Heart left ventricle (tissue), 16 donors: Measurements from ENCODE around the gene CSF1R. TPM values are rescaled to one million over a fixed set of nuclear protein-coding genes. Genes with fewer than 3 reads are reported as not detected.

Experiments used
- ATAC-seq, 4 donors: fragments of 200-7000 bp; cut with Tn5 transposase; one replicate each; pipeline ENCODE4 v1.9.1; 2020 to 2022; ENCODE audit warnings: moderate library complexity in 4 of 4, mild to moderate bottlenecking in 3 of 4, moderate number of reproducible peaks in 1 of 4
- DNase-seq, 5 donors: peaks; one replicate each; pipeline ENCODE4 v3.0.0-alpha.2; 2020
- H3K27ac ChIP-seq, 12 donors: fragments of 200-600 bp; sonication (generic) in 4 of 12; one replicate each; pipeline versions ENCODE4 v1.5.0 to v1.8.0; 2016 to 2022; ENCODE audit warnings: mild to moderate bottlenecking in 2 of 12
- H3K27me3 ChIP-seq, 9 donors: fragments of 200-600 bp; sonication (generic) in 2 of 9; one replicate each; pipeline versions ENCODE4 v1.5.1 to v1.8.0; 2016 to 2022; ENCODE audit warnings: mild to moderate bottlenecking in 3 of 9
- H3K36me3 ChIP-seq, 9 donors: fragments of 200-600 bp; sonication (generic) in 2 of 9; one replicate each; pipeline versions ENCODE4 v1.5.0 to v1.8.0; 2018 to 2022; ENCODE audit warnings: mild to moderate bottlenecking in 2 of 9
- H3K4me1 ChIP-seq, 12 donors: fragments of 200-600 bp; sonication (generic) in 4 of 12; one replicate each; pipeline versions ENCODE4 v1.5.0 to v1.8.0; 2016 to 2022; ENCODE audit warnings: mild to moderate bottlenecking in 3 of 12
- H3K4me3 ChIP-seq, 12 donors: fragments of 200-600 bp; sonication (generic) in 4 of 12; one replicate each; pipeline versions ENCODE4 v1.5.0 to v1.8.0; 2017 to 2022; ENCODE audit warnings: mild to moderate bottlenecking in 9 of 12, moderate library complexity in 4 of 12
- H3K9me3 ChIP-seq, 12 donors: fragments of 200-600 bp; sonication (generic) in 4 of 12; one replicate each; pipeline versions ENCODE4 v1.5.0 to v1.8.0; 2016 to 2022; ENCODE audit warnings: mild to moderate bottlenecking in 1 of 12
- CTCF ChIP-seq, 12 donors: fragments of 200-600 bp; sonication (generic) in 4 of 12; IDR thresholded peaks; one replicate each; pipeline versions ENCODE4 v1.5.0 to v1.8.0; 2018 to 2022; ENCODE audit warnings: antibody characterized with exemption in 12 of 12, mild to moderate bottlenecking in 5 of 12
- POLR2A ChIP-seq, 2 donors: fragments of 450-650 bp; IDR thresholded peaks; one replicate each; pipeline ENCODE4 v1.6.1; 2017; ENCODE audit warnings: antibody characterized with exemption in 2 of 2, mild to moderate bottlenecking in 2 of 2, moderate library complexity in 2 of 2
- WGBS, 4 donors: extraction: QIAGEN DNeasy Blood & Tissue Kit in 2 of 4; methylation state at CpG; one replicate each; pipeline versions ENCODE4 v1.1.5 to v1.1.7; 2013 to 2018; 5-methylcytosine and 5-hydroxymethylcytosine counted together
- intact Hi-C, 10 donors: fragments of 100-400 bp; cut with DNase I; formaldehyde crosslinking; loops; one replicate each; pipeline versions ENCODE4 v1.11.1 to v1.14.2; 2022
- polyA plus RNA-seq, 2 donors: library from polyadenylated mRNA; stranded (reverse); fragments of 200-250 nt; gene quantifications; one replicate each; pipeline ENCODE4 v1.2.3, GENCODE V29; 2013
- total RNA-seq, 9 donors: library from RNA; depleted of rRNA in 2 of 9; stranded (reverse); fragments of >200 nt in 2 of 9; fragmentation: NEBNext Ultra II Directional in 3 of 9; extraction: Animal tissue kit (Norgen Biotek cat#: 25700) in 3 of 9; gene quantifications; one replicate each; pipeline versions ENCODE4 v1.1.0 to v1.2.4, GENCODE V29; 2016 to 2023
- donor health status: ischemic (EF 13 %, LVEDD 7.1; RV severe dilation, severe dysfunction).
- donor health status: healthy with polysubstance abuse.
- donor health status: DM: no; HTN: yes; CAD: no.
- donor health status: DM: no; HTN: no; CAD: no.
- donor health status: ischemic (EF 25% LVEDD 6.9; RV normal size, moderate dysfunction).
- donor health status: ischemic (EF 25% LVEDD 5.7; RV mildly dilated, moderate dysfunction).
- donor health status: healthy.
- donor health status: DM: yes; HTN: yes; CAD: no.
- donor health status: ischemic (EF 35%, LVEDD 5.7; RV mildly dilated, moderate dysfunction).
- donor health status: nonischemic (EF 11% LVEDD 7.7; RV severe dilation, severe dysfunction).
- donor health status: DM: yes; HTN: yes; CAD: no.
- donor health status: PGD.
- donor health status: ischemic (EF 29% LVEDD 5.4; RV normal size, mild dysfunction).
- donor health status: nonischemic (EF 23%, LVEDD 6.1; RV moderate dilation, normal function).

The CSF1R gene
- total and polyA plus RNA-seq, 11 donors, result 5.0 to 143 (median 10.7) TPM

DNA sequence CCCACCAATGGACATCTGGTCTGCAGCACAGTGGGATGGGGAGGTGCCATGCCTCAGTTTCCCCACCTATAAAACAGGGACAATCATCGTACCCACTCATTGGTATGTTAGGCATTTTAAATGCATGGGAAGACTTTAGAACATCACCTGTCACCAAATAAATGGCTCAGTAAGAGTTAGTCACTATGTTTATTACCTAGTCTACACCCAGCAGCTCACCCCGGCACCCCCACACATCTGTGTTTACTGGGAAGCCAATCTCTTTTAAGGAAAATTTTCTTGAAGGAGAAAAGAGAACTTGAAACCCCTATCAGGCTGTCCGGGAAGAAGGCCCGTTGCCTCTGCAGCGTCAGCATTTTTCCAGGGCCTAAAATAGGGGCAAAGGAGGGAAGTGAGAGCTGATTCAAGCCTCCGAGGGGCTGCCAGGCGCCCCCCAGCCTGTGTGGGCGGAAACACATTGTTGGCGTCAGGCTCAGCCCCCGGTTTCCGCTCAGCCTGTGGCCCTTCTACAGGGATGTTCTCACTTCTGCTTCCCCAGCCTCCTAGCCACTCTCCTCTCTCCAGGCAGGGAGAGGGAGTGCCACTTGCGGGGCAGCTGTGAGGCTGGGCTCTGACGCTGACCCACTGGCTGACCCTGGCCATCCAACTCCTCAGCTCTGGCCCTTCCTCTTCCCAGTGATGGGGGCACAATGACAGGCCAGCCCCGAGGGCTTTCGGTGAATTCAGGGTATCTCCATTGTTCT lies 4.6 kb downstream of the CSF1R start:
- Histone ChIP-seq H3K4me3 (peak overlapping the region in 3 of 12 donors; percentile 15 to 65 (median 30)), H3K27ac (peak overlapping the region in 4 of 12 donors; percentile 34 to 90 (median 48))

DNA sequence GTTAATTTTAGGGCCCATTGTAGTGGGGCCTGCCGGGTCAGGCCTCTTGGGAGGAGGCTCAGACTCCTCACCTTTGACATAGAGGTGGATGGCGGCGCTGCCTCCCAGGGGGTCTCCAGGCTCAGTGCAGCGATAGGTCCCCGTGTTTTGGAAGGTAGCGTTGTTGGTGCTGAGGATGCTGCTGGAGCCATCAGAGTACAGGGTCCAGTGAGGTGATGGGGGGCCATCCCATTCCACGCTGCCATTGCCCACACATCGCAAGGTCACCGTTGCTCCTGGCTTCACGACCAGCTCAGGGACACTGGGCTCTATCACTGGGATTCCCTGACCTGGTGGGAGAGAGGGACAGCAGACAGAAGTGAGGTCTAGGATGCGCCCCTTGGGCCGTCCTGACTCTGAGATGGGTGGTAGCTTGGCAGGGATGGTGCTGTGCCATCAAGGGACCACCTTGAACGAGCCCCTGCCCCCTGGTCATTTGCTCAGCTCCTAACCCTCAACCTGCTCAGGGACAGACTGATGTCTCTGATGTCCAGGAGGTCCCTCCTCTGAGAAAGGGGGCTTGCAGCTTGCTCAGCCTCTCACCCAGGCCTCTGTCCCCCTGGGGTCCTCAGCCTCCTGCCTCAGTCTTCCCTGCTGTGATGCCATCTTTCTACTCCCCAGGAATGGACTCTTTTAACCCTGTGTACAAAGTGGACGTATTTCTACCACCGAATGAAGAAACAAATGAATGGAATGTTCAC lies 5.5 kb downstream of the CSF1R start:
- H3K4me1 ChIP-seq, result peaks cover 0 to 29% (median 0%) of the 10 kb centered on the region in 12 donors
- ATAC-seq (no peak), DNase-seq (peak in 1 of 5 donors; percentile 7)
- peaks cover 0 to 50% (median 0%) of the 10 kb centered on the region in 9 donors for H3K36me3 ChIP-seq
- peak overlapping the region in 1 of 12 donors; percentile 22 for H3K4me3 ChIP-seq
- no peaks in the 10 kb centered on the region for H3K9me3 ChIP-seq
- H3K27me3 ChIP-seq, result no peaks in the 10 kb centered on the region
- intact Hi-C loops, result no loop called here
- TF ChIP-seq POLR2A (IDR thresholded peaks at IDR 0.05) (no peak), CTCF (IDR thresholded peaks at IDR 0.05) (no peak)
- H3K27ac ChIP-seq, result peak overlapping the region in 2 of 12 donors; percentile 34 to 90
- WGBS, 4 donors, result 86 to 91% (median 90%) methylated on average over 13 to 15 of the region's 15 CpGs

More for the DNA sequence above, 4.6 kb downstream of the CSF1R start:
- ATAC-seq, result peak; percentile 60 to 89 (median 84)
- DNase-seq, result peak; percentile 67 to 85 (median 73)
- Histone ChIP-seq H3K27me3 (peaks cover 0 to 3% (median 0%) of the 10 kb centered on the region in 9 donors), H3K36me3 (peaks cover 0 to 43% (median 0%) of the 10 kb centered on the region in 9 donors), H3K4me1 (peaks cover 0 to 30% (median 0%) of the 10 kb centered on the region in 12 donors), H3K9me3 (no peaks in the 10 kb centered on the region)
- TF ChIP-seq CTCF (IDR thresholded peaks at IDR 0.05) (no peak), POLR2A (IDR thresholded peaks at IDR 0.05) (no peak)
- WGBS, 4 donors, result 31 to 42% (median 38%) methylated on average over 12 to 15 of the region's 15 CpGs
- intact Hi-C loops, result no loop called here

- ATAC-seq (no peak), DNase-seq (peak in 1 of 5 donors; percentile 16)
- no peak for TF ChIP-seq POLR2A (IDR thresholded peaks at IDR 0.05)
- TF ChIP-seq CTCF (IDR thresholded peaks at IDR 0.05), result no peak
- Histone ChIP-seq H3K27me3 (no peaks in the 10 kb centered on the region), H3K4me1 (peaks cover 0 to 29% (median 0%) of the 10 kb centered on the region in 12 donors), H3K36me3 (peaks cover 0 to 59% (median 0%) of the 10 kb centered on the region in 9 donors), H3K9me3 (no peaks in the 10 kb centered on the region), H3K4me3 (no peak overlapping the region), H3K27ac (no peak overlapping the region)
- intact Hi-C loops, result no loop called here
- 95 to 97% (median 95%) methylated on average over 18 to 19 of the region's 19 CpGs for WGBS, 4 donors
Measured at GRCh38 chr5:150079909-150080461, 6.4 kb downstream of the CSF1R start.
